Left kidney (tissue), 2 donors: Measurements from ENCODE around the gene LRP4. TPM values are rescaled to one million over a fixed set of nuclear protein-coding genes. Genes with fewer than 3 reads are reported as not detected.
A peak's percentile ranks its signal among the peaks of the same experiment; 100 is the strongest.

Source experiments
- DNase-seq: peaks from one replicate; pipeline ENCODE4 v3.0.0-alpha.2; 2013
- polyA plus RNA-seq: library from polyadenylated mRNA; unstranded; fragments of 120-200 nt; gene quantifications from one replicate; pipeline ENCODE4 v1.2.1, GENCODE V29; 2013; ENCODE audit not compliant: insufficient read length

The LRP4 gene
- polyA plus RNA-seq, 1 donor: 33.4 TPM

DNA sequence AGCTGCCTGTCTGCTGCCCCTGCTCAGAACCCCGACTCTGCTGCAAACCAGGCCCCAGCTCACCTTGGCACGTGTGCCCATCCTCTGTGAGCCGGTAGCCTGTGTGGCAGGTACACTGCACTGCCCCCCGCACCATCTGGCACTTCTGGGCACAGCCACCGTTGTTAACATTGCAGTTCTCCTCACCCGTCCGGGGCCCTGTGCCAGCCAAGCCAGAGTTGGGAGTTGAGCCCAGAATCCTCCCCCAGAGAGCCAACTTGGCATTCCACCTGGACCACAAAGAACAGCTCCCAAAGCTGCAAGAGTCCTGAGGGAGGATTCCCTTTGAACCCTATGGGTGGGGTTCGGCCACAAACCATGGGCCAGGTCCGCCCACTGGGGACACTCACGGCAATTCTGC is 22.5 kb downstream of the LRP4 start:
- DNase-seq: no peak

DNA sequence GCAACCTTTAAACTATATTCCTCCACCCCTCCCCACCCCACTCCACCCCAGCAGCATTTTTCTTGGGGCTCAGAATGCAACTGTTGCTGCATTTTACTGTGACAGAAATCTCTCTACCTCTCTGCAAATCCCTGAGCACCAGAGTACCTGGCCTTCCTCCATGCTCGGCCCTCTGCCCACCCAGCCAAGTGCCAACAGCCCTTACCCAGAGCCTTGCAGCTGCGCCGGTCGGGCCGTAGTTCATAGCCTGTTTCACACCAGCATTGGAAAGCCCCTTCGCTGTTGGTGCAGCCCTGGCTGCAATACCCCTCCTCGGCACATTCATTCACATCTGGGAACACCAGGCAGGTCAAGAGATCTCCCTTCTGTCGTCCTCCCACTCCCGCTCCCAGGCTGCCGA is 23.4 kb downstream of the LRP4 start:
- DNase-seq: no peak

DNA sequence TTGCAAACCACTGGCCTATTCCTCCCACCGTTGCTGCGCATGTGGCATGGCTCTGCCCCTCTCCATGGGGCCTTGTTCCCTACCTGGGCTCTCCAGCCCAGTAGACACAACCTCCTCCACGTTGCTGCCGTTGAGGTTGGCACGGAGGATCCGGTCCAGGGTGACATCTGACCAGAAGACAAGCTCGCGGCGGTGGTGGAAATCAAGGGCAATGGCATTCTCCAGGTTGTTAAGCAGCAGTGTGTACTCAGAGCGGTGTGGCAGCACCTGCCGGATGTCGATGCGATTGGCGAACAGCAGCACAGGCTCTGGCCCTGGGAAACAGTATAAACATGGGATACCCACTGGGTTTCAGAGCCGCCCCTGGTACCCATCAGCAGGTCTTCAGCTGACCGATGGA is 23.8 kb downstream of the LRP4 start:
- no peak for DNase-seq

DNA sequence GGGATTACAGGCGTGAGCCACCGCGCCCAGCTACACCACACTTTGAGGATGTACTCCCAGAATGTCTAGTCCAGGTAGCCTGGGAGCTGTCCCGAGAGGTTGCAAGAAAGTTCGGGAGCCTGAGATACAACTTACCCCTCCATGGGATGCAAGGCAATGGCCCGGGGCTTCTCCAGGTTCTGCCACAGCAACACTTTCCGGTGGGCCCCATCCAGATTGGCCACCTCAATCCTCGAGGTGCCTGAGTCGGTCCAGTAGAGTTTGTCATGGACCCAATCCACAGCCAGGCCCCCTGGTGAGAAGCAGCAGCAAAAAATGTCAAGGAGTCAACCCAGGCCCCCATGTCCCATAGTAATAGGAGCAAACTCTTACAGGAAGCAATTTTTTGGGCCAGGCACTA is 25.5 kb downstream of the LRP4 start:
- DNase-seq: no peak

DNA sequence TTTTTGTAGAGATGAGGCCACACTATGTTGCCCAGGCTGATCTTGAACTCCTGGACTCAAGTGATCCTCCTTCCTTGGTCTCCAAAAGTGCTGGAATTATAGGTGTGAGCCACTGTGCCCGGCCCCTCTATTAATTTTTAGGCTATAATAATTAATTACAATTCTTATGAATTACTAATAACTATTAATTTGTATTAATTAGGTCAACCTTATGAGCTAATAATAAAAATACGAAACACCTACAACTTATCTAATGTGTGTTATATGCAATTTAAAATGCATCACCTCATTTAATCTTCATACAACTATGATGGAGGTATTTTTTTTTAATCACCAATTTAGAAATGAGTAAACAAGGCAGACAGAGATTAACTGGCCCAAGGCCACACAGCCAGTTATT is 26.2 kb downstream of the LRP4 start:
- DNase-seq: no peak

DNA sequence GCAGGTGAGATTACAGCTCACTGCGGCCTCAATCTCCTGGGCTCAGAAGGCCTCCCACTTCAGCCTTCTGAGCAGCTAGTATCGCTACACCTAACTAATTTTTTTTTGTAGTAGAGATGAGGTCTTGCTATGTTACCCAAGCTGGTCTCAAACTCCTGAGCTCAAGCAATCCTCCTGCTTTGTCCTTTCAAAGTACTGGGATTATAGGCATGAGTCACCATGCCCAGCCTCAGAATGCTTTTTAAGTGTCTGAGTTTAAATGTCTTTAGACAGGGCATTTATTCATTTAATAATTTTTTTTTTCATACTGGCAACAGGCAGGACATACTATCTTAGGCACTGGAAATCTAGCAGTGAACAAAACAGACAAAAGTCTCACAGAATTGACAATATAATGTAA is 27.7 kb downstream of the LRP4 start:
- no peak for DNase-seq

DNA sequence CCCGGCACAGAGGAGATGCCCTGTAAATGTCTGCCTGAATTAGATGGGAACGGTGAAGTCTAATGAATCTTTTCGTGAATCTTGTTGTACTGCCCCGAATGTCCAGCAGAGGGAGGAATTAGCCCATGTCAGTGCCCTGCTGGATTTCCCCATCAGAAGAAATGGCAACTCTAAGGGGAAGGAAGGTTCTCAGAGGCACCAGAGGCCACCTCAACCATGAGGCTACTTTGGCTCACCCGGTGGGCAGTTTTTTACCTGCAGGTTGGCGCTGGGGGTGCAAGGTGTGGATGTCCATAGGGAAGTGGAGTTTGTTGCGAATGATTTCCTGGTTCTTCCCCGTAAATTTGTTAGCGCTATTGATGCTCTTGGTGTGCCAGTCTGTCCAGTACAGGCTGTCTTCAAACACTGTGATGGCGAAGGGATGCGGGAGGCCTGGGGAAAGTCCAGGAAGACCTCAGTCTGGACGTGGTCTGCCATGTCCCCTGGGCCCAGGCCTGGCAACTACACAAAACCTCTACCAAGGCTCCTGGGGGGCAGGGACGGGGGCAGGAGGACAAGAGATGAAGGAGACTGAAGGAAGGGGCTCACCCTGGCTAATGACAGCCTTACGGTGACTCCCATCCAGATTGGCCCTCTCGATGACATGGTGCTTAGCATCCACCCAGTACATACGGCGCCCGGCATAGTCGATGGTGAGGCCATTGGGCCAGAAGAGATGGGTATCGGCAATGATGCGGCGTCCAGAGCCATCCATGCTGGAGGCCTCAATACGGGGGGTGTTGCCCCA is 28.5 kb downstream of the LRP4 start:
- DNase-seq: peak; percentile 74

DNA sequence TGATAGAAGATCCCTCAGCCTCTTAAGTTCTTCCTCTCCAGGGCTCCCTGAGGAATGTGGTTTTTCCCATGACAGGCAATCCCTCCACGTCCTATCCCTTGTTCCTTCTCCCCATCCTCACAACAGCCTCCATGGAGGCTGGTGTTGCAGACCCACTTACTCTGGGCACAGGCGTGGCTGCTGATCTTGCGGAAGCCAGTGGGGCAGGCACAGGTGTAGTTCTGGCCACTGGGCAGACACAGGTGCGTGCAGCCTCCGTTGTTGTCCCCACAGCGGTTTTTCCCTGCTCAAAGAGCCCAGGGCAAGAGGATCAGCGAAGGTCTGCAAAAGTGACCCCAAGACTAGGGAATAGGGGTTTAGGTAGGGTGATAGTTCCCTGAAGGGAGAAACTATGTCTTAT is 29.1 kb downstream of the LRP4 start:
- DNase-seq: no peak

DNA sequence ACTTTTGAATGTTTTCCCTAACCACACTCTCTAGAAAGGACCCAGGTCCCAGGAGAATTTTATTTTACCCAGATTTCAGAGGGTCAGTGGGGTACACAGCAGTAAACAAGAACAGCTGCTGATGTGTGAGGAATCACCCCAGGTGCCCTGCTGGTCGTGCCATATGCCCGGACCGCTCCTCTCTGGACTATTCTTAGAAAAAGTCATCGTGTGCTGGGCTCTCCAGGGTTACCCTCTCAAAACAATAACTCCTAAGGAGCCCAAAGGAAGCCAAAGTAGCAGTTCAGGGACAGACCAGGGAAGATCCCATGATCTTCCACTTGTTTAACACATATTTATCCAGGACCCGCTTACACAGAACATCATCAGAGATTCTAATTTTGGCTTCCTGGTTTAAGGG is 29.7 kb downstream of the LRP4 start:
- no peak for DNase-seq

DNA sequence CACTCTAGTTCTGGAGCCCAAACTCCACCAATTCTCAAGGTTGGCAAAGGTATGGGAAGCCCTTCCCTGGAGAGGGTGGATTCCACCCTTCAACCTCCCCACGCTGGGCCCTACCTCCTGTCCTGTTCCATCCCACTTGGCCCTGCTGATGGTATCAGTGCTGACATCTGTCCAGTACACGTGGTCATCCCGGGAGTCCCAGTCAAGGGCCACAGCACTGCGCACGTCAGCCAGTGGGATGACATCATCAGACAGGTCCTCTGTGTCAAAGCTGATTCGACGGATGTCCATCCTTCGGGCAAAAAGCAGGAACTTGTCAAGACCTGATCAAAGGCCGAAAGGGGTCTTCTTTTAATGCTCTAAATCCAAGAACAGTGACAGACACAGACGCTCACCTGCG is 32.1 kb downstream of the LRP4 start:
- DNase-seq: no peak

DNA sequence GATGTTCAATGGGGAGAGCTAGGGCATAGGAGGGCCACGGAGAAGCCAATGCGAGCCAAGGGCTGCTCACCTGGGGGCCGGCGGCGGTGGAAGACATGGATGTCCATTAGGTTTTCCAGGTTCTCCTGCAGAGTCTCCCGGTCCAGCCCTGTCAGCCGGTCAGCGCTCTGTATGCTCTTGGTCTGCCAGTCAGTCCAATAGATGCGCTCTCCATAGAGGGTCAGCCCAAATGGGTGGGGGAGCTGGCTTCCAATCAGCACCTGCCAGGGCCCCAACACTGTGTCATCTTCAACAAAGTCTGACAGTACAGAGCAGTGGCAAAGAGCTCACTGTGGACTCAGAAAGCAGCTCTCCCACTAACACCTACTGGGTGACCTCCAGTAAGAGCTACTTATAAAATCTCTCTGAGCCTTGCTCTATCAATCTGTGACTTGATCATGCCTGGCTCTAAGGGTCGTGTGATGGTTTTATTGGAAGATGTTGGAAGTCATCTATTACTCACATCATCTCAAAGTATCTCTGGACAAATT is 39.2 kb downstream of the LRP4 start:
- DNase-seq: no peak

DNA sequence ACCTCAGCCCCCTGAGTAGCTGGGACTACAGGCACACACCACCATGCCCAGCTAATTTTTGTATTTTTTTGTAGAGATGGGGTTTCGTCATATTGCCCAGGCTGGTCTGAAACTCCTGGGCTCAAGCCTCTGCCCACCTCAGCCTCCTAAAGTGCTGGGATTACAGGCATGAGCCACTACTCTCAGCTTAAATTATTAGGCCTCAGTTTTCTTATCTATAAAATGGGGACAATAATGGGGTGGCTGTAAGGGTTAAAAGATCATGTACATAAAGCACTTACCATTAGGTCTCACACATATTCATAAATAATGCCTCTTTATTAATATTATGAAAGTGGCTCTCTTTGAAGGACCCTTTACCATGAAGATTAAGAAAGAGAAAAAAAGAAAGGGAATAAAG is 40.8 kb downstream of the LRP4 start:
- DNase-seq: no peak

DNA sequence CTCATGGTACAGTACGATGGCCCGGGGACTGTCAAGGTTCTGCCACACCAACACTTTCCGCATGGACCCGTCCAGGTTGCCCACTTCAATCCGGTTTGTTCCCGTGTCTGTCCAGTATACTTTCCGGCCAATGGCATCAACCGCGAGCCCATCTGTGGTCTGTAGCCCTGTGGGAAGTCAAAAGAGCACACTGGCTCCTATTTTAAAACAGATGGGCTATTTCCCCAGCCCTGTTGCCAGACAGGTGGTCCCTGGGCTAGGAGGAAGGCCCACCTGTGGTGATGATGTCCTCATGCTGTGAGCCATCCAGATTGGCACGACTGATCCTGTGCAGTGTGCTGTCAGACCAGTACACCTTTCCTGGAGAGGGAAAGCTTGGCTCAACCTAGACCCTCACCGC is 41.9 kb downstream of the LRP4 start:
- DNase-seq: no peak

DNA sequence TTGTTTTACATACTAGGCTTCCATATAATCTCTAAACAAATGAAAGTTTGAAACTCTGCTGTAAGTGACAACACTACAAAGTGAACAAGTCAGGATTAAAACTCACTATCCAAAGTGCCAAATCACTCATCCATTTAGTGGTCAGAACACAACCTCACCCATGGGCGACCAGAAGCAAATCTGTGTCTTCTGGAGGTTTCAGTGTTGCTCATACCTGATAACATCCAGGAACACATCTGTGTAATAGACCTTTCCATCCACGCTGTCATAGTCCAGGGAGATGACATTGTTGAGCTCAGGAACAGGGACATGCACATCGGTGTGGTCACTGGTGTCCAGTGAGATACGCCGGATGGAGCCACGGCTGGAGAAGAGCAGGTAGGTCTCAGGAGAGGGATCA is 43.8 kb downstream of the LRP4 start:
- no peak for DNase-seq

DNA sequence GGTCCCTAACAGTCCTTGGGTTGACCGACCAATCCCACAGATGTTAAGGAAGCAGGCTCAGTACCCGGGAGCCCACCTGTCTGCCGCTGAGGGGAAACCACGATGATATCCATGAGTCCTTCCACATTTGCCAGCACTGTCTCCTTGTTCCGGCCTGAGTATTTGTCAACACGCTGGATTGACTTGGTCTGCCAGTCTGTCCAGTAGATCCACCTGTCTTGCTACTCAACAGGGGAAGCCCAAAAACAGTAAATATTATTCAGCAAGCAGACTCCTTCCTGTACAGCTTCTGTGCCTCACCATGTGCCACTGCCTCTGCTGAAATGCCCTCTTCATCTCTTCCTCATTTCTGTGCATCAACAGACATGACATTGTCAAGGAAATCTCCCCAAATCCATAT is 49.4 kb downstream of the LRP4 start:
- no peak for DNase-seq

DNA sequence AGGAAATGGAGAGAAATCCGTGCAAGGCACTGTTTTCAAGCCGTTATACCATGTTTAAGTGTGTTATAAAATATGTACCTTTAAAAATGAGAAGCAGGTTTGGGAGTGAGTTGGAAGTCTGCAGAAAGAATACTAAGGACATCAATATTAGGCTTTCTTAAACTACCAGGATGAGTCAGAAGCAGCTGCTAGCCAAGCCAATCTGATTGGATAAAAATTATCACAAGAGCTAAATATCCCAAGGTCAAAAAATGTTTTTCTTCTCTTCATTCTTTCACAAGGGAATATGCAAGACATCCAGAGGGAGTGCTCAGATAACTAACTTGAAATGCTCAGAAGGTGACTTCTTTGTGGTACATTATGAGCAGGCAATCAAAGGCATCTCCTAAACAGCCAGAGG is 53.0 kb downstream of the LRP4 start:
- DNase-seq: no peak

DNA sequence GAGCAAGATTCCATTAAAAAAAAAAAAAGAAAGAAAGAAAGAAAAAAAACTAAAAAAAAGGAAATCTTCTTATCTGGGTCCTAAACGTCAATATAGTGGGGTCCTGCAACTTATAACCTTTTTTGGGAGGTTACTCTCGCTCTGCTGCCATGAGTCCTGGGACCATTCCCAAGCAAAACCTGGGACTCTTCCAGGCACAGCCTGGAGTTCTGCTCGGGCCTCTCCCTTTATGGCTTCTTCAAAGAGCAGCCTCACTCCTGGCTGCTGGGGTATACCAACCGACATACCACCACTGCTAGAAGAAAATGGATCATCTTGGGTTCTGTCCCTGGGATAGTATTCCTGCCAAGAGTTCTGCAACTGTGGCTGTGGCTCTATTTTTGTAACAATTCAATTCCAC is 58.1 kb downstream of the LRP4 start:
- no peak for DNase-seq

DNA sequence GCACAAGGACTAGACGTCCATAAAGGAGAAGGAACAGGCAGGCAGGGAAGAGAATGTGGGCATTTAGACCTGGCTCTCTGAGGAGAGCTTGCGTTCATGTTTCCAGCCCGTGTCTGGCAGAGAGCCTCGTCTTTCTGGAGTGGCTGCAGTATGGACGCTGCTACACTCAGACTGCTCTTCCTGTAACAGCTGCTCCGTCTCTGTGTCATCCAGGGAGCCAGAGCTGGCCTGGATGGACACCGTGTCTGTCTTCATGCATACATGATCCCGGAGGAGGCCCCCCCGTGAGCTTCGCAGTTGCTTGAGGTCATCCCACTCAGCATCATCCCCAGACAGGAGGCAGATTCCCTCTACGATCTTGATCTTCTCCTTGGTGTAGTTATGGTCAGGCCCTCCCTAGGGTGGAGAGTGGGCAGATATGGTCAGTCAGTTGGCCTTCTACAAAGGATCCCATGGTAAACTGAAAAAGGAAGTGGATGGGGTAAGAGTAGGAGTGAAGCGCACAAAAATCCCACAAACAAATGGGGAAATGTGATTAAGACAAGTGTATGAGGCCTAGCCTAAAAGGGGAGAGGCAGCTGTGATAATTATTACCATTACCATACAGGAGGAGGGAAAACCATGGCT is 59.3 kb downstream of the LRP4 start:
- no peak for DNase-seq

DNA sequence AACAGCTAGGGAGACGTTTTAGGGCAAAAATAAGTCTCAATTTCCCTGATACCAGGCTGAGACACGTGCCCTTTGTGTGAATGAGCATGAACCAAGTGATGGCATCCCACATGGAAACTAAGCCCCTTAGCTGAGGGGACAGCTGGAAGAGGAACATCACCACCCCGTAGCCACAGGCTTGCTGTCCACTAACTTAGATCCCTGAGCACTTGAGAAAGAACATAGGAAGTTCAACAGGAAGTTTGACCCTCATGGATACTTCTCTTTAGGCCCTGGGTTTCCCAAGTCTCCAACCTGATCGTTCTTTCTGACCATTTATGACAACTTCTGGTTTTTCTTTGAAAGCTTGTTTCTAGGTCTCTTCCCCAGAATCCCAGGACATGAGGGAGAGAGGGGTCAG is 60.7 kb downstream of the LRP4 start:
- no peak for DNase-seq

DNA sequence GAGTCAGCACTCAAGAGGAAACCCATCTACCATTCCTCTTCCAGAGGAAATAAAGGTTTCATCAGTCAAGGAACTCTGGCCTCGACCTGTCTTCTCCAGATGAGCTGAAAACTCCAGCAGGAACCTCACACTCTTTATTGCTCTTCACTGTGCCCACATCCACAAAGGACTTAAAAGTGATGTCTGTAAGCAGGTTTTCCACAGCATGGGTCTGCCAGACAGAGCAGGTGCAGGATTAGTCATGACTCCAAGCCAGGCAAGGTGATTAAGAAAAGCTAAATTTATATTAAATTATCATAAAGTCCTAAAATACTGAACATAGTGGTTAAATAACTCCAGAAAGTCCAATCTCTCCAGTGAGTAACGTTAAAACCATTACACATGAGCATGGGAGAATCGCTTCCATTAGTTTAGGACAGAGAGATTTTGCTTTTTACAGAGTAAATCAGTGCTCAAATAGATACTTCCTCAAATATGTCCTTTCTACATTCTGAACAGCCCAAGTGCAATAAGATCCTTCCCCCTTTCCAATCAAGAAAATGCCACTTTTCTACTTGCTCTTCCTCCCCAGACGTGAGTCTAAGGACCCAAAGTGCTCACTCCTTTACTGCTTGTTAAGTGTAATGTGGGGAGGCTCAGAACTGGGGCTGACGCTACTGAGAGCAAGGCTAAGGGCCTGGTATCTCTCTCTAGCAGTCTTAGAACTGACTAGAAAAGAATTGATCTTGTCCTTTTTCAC is 61.6 kb downstream of the LRP4 start:
- DNase-seq: no peak

DNA sequence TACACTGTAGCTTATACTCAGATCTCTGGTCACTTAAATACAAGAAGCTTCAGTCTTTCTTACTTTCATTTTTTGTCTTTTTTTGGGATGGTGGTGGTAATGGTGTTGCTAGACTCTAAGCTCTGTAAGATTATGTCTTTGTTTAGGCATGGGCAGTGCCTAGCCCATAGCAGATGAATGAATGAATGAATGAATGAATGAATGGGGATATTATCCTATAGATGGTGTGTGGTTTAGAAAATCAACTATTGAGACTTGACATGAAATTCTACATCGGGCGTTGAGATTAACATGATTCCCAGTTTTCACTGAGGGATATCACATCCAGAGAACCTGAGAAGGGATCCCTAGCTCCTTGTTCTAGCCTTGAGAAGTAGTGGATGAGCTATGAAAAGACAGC is 62.5 kb downstream of the LRP4 start:
- DNase-seq: no peak

DNA sequence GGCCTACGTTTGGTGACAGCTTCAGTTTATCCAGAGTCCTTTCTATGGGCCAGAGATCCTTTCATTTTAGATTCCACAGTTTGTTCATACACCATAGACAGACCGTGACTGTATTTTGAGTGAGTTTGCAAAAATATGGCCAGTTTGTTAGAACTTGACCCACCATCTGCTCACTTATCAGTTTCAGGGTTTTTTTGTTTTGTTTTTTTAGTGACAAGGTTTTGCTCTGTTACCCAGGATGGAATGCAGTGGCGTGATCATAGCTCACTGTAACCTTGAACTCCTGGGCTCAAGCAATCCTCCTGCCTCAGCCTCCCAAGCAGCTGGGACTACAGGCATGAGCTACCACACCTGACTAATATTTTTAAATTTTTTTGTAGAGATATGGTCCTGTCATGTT is 63.2 kb downstream of the LRP4 start:
- no peak for DNase-seq

DNA sequence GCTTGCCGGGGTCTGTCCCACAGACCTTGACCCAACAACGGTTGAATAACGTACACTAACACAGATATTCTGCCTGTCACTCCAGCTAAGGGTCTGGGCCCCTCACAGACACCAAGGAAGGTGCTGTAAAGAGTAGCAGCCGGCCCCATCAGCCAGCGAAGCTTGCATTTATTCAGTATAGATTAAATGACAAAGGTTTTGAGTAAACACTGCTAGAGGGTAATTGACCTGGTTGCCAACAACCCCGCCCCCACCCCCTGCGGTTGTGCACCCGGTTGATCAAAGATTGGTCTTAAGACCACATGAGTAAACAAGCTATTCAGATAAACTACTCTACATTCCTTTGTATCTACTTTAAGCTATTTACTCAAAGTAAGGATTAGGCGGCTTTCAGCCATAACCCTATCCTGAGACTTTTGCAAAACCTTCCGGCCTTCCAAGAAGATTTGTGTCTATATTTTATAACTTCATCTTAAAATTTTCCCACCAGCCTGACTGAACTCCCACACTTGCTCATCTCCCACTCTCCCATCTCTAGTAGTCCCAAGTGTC is 67.4 kb downstream of the LRP4 start:
- no peak for DNase-seq
